CD4-positive, alpha-beta T cell treated with Interleukin-4 for 1 hour (primary cell): ENCODE results near the gene WDR81.
"Not testable (repeated sequence)": the region's sequence is repeated elsewhere in the genome, so short reads cannot be mapped to it uniquely, and the experiment has no call there.

Experiments used
- DNase-seq, 2 donors: peaks; one replicate each; pipeline ENCODE4 v3.0.0-alpha.2; 2020 to 2022

Gene WDR81

GRCh38 chr17:1755827-1756262, 31.3 kb downstream of the WDR81 start:
- no peak for DNase-seq

- DNase-seq: peak in 1 of 2 donors; percentile 36
These were observed 34.3 kb downstream of the WDR81 start for GRCh38 chr17:1758807-1759206.

GRCh38 chr17:1759529-1759928, 35.0 kb downstream of the WDR81 start:
- DNase-seq: no peak

GRCh38 chr17:1762233-1762900, 37.9 kb downstream of the WDR81 start:
- DNase-seq: no peak

- no peak for DNase-seq
These were observed 38.7 kb downstream of the WDR81 start for GRCh38 chr17:1762901-1763898.

- peak; percentile 65 to 79 for DNase-seq
These were observed 39.8 kb downstream of the WDR81 start for GRCh38 chr17:1764284-1764683.

- not testable (repeated sequence) for DNase-seq
These were observed 40.2 kb downstream of the WDR81 start for GRCh38 chr17:1764705-1765104.

GRCh38 chr17:1765576-1765975, 41.1 kb downstream of the WDR81 start:
- no peak for DNase-seq

GRCh38 chr17:1766382-1767135, 42.1 kb downstream of the WDR81 start:
- no peak for DNase-seq

GRCh38 chr17:1767358-1767757, 42.9 kb downstream of the WDR81 start:
- no peak for DNase-seq

GRCh38 chr17:1769822-1770477, 45.4 kb downstream of the WDR81 start:
- DNase-seq: no peak

- DNase-seq: not testable (repeated sequence)
These were observed 48.6 kb downstream of the WDR81 start for GRCh38 chr17:1773000-1773695.

GRCh38 chr17:1773696-1774181, 49.2 kb downstream of the WDR81 start:
- DNase-seq: no peak

GRCh38 chr17:1774390-1775176, 50.1 kb downstream of the WDR81 start:
- DNase-seq: no peak

GRCh38 chr17:1776328-1776727, 51.8 kb downstream of the WDR81 start:
- no peak for DNase-seq

GRCh38 chr17:1776857-1777256, 52.4 kb downstream of the WDR81 start:
- no peak for DNase-seq

GRCh38 chr17:1779571-1780131, 55.1 kb downstream of the WDR81 start:
- DNase-seq: no peak

- no peak for DNase-seq
These were observed 57.7 kb downstream of the WDR81 start for GRCh38 chr17:1782171-1782567.

GRCh38 chr17:1783271-1783670, 58.8 kb downstream of the WDR81 start:
- DNase-seq: no peak

GRCh38 chr17:1783834-1784611, 59.5 kb downstream of the WDR81 start:
- peak; percentile 27 to 67 for DNase-seq
